Loucy (cell line): ENCODE results near the gene CRYZL1.

Experiments used
- EZH2phosphoT487 ChIP-seq: fragments of 200-600 bp; IDR thresholded peaks from 2 replicates; pipeline ENCODE4 v1.6.1; 2018; ENCODE audit warnings: antibody characterized with exemption, mild to moderate bottlenecking, moderate library complexity, borderline replicate concordance
- TF ChIP-seq, protein P1 (sequence below): fragments of 200-600 bp; sonication (generic); conservative IDR thresholded peaks from 2 replicates; pipeline ENCODE4 v1.5.1; 2014; ENCODE audit warnings: mild to moderate bottlenecking, antibody characterized with exemption, low read length

DNA sequence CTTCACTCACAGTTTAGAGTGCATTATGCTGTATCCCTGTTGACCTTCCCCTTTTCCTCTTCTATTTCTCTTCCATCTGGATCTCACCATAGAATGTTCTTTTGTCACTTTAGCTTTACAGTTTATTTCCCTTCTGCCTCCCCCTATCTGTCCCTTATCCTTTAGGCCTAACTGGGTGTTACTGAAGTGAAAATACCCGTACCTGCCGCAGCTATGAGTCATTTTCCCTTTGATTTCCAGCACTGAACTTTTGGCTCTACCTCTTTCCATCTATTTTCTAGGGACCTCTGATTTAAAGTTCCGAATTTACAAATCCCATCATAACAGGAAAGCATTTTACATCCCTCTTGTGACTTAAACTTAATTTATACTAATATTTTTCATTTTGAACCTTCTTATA, 20.5 kb upstream of the CRYZL1 start:
- TF ChIP-seq, protein P1, sequence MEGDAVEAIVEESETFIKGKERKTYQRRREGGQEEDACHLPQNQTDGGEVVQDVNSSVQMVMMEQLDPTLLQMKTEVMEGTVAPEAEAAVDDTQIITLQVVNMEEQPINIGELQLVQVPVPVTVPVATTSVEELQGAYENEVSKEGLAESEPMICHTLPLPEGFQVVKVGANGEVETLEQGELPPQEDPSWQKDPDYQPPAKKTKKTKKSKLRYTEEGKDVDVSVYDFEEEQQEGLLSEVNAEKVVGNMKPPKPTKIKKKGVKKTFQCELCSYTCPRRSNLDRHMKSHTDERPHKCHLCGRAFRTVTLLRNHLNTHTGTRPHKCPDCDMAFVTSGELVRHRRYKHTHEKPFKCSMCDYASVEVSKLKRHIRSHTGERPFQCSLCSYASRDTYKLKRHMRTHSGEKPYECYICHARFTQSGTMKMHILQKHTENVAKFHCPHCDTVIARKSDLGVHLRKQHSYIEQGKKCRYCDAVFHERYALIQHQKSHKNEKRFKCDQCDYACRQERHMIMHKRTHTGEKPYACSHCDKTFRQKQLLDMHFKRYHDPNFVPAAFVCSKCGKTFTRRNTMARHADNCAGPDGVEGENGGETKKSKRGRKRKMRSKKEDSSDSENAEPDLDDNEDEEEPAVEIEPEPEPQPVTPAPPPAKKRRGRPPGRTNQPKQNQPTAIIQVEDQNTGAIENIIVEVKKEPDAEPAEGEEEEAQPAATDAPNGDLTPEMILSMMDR, result no peak
- no peak for TF ChIP-seq EZH2phosphoT487
